CD4-positive, alpha-beta T cell (primary cell): ENCODE results near the gene LARGE1. TPM values are rescaled to one million over a fixed set of nuclear protein-coding genes. Genes with fewer than 3 reads are reported as not detected.

ENCODE experiments used
- ATAC-seq: fragments of 200-7000 bp; cut with Tn5 transposase; one replicate; pipeline ENCODE4 v1.10.0; 2022; ENCODE audit warnings: mild to moderate bottlenecking; ENCODE audit not compliant: poor library complexity
- CTCF ChIA-PET: fragments of 350-600 bp; sonication (Branson Sonifier 250); formaldehyde crosslinking; loops from one replicate; lab custom pipeline; 2021; ENCODE audit warnings: antibody characterized with exemption, inconsistent platforms; lab: Charles Lee
- POLR2A ChIA-PET: fragments of 350-600 bp; sonication (Branson Sonifier 250); formaldehyde crosslinking; loops from one replicate; lab custom pipeline; 2021; ENCODE audit warnings: antibody characterized with exemption, inconsistent platforms; lab: Charles Lee
- DNase-seq, 14 experiments: peaks; one replicate each; pipeline ENCODE4 v3.0.0-alpha.2; 2013 to 2020; ENCODE audit warnings: mixed read lengths in 2 of 14
- H3K27ac ChIP-seq, 2 donors: one replicate each; pipeline versions ENCODE4 v1.5.1 to v1.7.0; 2013; ENCODE audit warnings: low read length in 2 of 2, low read depth in 1 of 2, mild to moderate bottlenecking in 1 of 2
- H3K27me3 ChIP-seq, 2 experiments: 1 replicate in 1 of 2; 2 replicates in 1 of 2; pipeline versions ENCODE4 v1.6.1 to v1.7.0; 2013; ENCODE audit warnings: low read length in 2 of 2, control low read depth in 1 of 2, mild to moderate bottlenecking in 1 of 2, moderate library complexity in 1 of 2; ENCODE audit not compliant: insufficient read depth in 2 of 2, control insufficient read depth in 1 of 2
- H3K36me3 ChIP-seq: one replicate; pipeline ENCODE4 v1.6.1; 2013; ENCODE audit warnings: low read length, control low read depth; ENCODE audit not compliant: insufficient read depth
- H3K4me1 ChIP-seq: one replicate; pipeline ENCODE4 v1.6.1; 2013; ENCODE audit warnings: low read length, control low read depth; ENCODE audit not compliant: insufficient read depth
- H3K4me3 ChIP-seq: one replicate; pipeline ENCODE4 v1.5.1; 2013; ENCODE audit warnings: mild to moderate bottlenecking, low read length, moderate library complexity
- H3K9me3 ChIP-seq, 2 experiments: 1 replicate in 1 of 2; 2 replicates in 1 of 2; pipeline versions ENCODE4 v1.6.1 to v1.7.0; 2013; ENCODE audit warnings: low read length in 2 of 2, mild to moderate bottlenecking in 2 of 2, control low read depth in 1 of 2, moderate library complexity in 1 of 2; ENCODE audit not compliant: control insufficient read depth in 1 of 2, insufficient read depth in 1 of 2
- H3K27ac Mint-ChIP-seq: one replicate; pipeline ENCODE4 v1.8.0; 2020; ENCODE audit warnings: mixed read lengths
- H3K27me3 Mint-ChIP-seq: one replicate; pipeline ENCODE4 v1.8.0; 2021; ENCODE audit warnings: mixed read lengths
- H3K36me3 Mint-ChIP-seq: one replicate; pipeline ENCODE4 v1.8.0; 2021; ENCODE audit warnings: low read depth, mixed read lengths
- H3K4me1 Mint-ChIP-seq: one replicate; pipeline ENCODE4 v1.8.0; 2021; ENCODE audit warnings: low read depth, mixed read lengths
- H3K4me3 Mint-ChIP-seq: one replicate; pipeline ENCODE4 v1.8.0; 2020; ENCODE audit warnings: mild to moderate bottlenecking, mixed read lengths
- H3K9me3 Mint-ChIP-seq: one replicate; pipeline ENCODE4 v1.8.0; 2020; ENCODE audit warnings: mixed read lengths
- intact Hi-C, 2 experiments: fragments of 100-400 bp; cut with DNase I in 1 of 2; cut with micrococcal nuclease in 1 of 2; formaldehyde crosslinking; loops; one replicate each; pipeline versions ENCODE4 v1.15.1 to v1.9.0; 2023 to 2025; cut with DNase I, micrococcal nuclease
- total RNA-seq, 174 experiments: library from RNA in 2 of 174; stranded (reverse) in 2 of 174; gene quantifications; one replicate each; pipeline ENCODE4 v1.2.3 and lab custom pipeline; 2021 to 2026
- TF ChIP-seq, protein P1 (sequence below): fragments of 200-600 bp; IDR thresholded peaks from one replicate; pipeline ENCODE4 v1.8.0; 2022; ENCODE audit warnings: antibody characterized with exemption, mild to moderate bottlenecking

Gene LARGE1
- total RNA-seq, 2 experiments from 2014 or later, result 0.14 to 0.70 TPM

- Histone ChIP-seq H3K36me3 (no peaks in the 10 kb centered on the region), H3K4me3 (no peak overlapping the region), H3K4me1 (no peaks in the 10 kb centered on the region), H3K27ac (no peak overlapping the region), H3K9me3 (peaks cover 0 to 4% of the 10 kb centered on the region in 2 experiments), H3K27me3 (no peaks in the 10 kb centered on the region)
- TF ChIP-seq, protein P1, sequence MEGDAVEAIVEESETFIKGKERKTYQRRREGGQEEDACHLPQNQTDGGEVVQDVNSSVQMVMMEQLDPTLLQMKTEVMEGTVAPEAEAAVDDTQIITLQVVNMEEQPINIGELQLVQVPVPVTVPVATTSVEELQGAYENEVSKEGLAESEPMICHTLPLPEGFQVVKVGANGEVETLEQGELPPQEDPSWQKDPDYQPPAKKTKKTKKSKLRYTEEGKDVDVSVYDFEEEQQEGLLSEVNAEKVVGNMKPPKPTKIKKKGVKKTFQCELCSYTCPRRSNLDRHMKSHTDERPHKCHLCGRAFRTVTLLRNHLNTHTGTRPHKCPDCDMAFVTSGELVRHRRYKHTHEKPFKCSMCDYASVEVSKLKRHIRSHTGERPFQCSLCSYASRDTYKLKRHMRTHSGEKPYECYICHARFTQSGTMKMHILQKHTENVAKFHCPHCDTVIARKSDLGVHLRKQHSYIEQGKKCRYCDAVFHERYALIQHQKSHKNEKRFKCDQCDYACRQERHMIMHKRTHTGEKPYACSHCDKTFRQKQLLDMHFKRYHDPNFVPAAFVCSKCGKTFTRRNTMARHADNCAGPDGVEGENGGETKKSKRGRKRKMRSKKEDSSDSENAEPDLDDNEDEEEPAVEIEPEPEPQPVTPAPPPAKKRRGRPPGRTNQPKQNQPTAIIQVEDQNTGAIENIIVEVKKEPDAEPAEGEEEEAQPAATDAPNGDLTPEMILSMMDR, result no peak
- CTCF ChIA-PET, result no interaction called here
- H3K36me3 Mint-ChIP-seq, result no peaks in the 10 kb centered on the region
- no peak overlapping the region for H3K27ac Mint-ChIP-seq
- intact Hi-C loops, result no loop called here
- no peaks in the 10 kb centered on the region for H3K27me3 Mint-ChIP-seq
- ATAC-seq (no peak), DNase-seq (no peak)
- POLR2A ChIA-PET, result no interaction called here
- H3K9me3 Mint-ChIP-seq, result no peaks in the 10 kb centered on the region
- H3K4me3 Mint-ChIP-seq, result no peak overlapping the region
- no peaks in the 10 kb centered on the region for H3K4me1 Mint-ChIP-seq
Observed at GRCh38 chr22:33576205-33576604, 344.1 kb downstream of the LARGE1 start.

DNA sequence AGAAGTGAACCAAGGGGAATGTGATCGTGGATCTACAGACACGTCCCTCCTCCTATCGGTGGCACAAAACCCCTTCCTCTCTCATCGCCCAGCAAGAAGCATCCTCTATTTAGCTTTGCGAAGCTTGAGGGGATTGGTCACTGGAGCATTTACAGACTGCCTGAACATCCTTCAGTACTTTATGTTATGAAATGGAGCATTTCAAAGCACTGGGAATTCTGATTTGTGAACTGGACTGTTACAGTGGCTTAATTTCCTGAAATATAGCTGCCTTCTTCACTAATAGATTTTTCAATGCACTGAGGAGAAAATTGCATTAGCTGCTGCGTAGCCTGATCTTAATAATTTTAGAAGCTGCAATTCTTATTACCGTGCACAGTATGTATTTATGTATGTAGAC, 344.5 kb downstream of the LARGE1 start:
- Mint-ChIP-seq H3K9me3 (no peaks in the 10 kb centered on the region), H3K27me3 (no peaks in the 10 kb centered on the region), H3K4me1 (no peaks in the 10 kb centered on the region), H3K4me3 (no peak overlapping the region), H3K36me3 (no peaks in the 10 kb centered on the region), H3K27ac (no peak overlapping the region)
- TF ChIP-seq, protein P1, result no peak
- Histone ChIP-seq H3K4me3 (no peak overlapping the region), H3K4me1 (no peaks in the 10 kb centered on the region), H3K9me3 (peaks cover 0 to 4% of the 10 kb centered on the region in 2 experiments), H3K36me3 (no peaks in the 10 kb centered on the region), H3K27ac (no peak overlapping the region), H3K27me3 (no peaks in the 10 kb centered on the region)
- CTCF ChIA-PET, result no interaction called here
- DNase-seq (no peak), ATAC-seq (no peak)
- POLR2A ChIA-PET, result no interaction called here
- intact Hi-C loops, result no loop called here

DNA sequence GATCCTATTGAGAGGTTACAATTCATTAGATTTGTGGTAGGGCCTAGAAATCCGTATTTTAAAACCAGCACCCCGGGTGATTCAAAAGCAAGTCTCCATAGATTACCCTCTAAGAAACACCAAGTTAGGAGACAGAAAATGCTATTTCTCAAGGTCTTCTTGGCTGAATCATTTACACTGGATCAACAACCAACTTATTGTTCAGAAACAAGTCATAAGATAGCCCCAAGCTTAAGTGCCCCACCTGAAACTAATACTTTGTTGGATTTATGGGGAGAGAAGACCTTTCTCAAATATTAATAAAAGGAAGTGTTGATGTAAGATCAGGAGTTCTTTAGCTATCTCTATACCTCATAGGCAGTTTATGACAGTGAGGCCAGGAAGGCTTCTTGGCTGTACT, 345.2 kb downstream of the LARGE1 start:
- H3K4me3 ChIP-seq, result no peak overlapping the region
- ATAC-seq, result no peak
- Mint-ChIP-seq H3K36me3 (no peaks in the 10 kb centered on the region), H3K27me3 (no peaks in the 10 kb centered on the region), H3K4me3 (no peak overlapping the region), H3K27ac (no peak overlapping the region), H3K4me1 (no peaks in the 10 kb centered on the region), H3K9me3 (no peaks in the 10 kb centered on the region)
- TF ChIP-seq, protein P1, result no peak
- peaks cover 0 to 4% of the 10 kb centered on the region in 2 experiments for H3K9me3 ChIP-seq
- no peak for DNase-seq
- intact Hi-C loops, result no loop called here
- H3K27me3 ChIP-seq, result no peaks in the 10 kb centered on the region
- no peak overlapping the region for H3K27ac ChIP-seq
- no peaks in the 10 kb centered on the region for H3K36me3 ChIP-seq
- CTCF ChIA-PET, result no interaction called here
- no peaks in the 10 kb centered on the region for H3K4me1 ChIP-seq
- POLR2A ChIA-PET, result no interaction called here
